K562 (cell line): ENCODE results near the gene ZC3HAV1L.

ENCODE experiments used
- BHLHE40 ChIP-seq: IDR thresholded peaks from 2 replicates; pipeline ENCODE4 v1.6.1; 2011; ENCODE audit warnings: low read length, improper control_type of control experiment
- GATA2 ChIP-seq: sonication (generic); formaldehyde crosslinking; IDR thresholded peaks from 2 replicates; pipeline ENCODE4 v1.4.0; 2020; ENCODE audit warnings: mild to moderate bottlenecking, missing genetic modification reagents
- POLR2A ChIP-seq: fragments of 450-650 bp; conservative IDR thresholded peaks from 2 replicates; pipeline ENCODE4 v1.6.1; 2016
- RFX5 ChIP-seq: IDR thresholded peaks from 2 replicates; pipeline ENCODE4 v1.6.1; 2011; ENCODE audit warnings: low read depth, mild to moderate bottlenecking, improper control_type of control experiment, low read length
- ZKSCAN8 ChIP-seq: fragments of 200-800 bp; sonication (Bioruptor generic); IDR thresholded peaks from 2 replicates; pipeline ENCODE4 v1.6.1; 2016; ENCODE audit warnings: missing genetic modification characterization, missing compliant biosample characterization
- TF ChIP-seq, protein P1 (sequence below): sonication (generic); formaldehyde crosslinking; IDR thresholded peaks from 2 replicates; pipeline ENCODE4 v1.9.0; 2022; ENCODE audit warnings: mild to moderate bottlenecking, missing genetic modification reagents

DNA sequence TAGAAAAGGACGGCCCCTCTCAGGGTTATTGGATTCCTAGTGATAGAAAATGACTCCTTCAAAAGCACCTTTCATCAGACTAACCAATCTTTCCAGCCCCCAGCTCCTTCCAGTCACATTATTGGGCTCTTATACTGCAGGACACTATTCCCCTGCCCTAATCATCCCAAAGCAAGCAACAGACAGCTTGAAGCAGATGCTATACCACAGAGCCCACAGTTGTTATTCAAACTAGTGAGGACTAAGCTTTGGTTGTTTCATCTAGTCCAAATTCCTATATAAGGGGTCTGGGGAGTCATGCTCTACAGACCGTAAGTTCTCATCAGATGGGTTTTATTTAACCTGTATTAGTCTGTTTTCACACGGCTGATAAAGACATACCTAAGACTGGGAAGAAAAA, 24.5 kb downstream of the ZC3HAV1L start:
- TF ChIP-seq, protein P1, sequence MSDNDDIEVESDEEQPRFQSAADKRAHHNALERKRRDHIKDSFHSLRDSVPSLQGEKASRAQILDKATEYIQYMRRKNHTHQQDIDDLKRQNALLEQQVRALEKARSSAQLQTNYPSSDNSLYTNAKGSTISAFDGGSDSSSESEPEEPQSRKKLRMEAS (CRISPR knock-in tag) = no peak
- no peak for TF ChIP-seq ZKSCAN8 (CRISPR knock-in tag)
- TF ChIP-seq POLR2A = no peak
- no peak for TF ChIP-seq GATA2 (CRISPR knock-in tag)
- TF ChIP-seq BHLHE40 = no peak
- no peak for TF ChIP-seq RFX5
